Measurements from ENCODE around the gene PNMA6A. TPM values are rescaled to one million over a fixed set of nuclear protein-coding genes. Genes with fewer than 3 reads are reported as not detected.
"Not testable (repeated sequence)": the region's sequence is repeated elsewhere in the genome, so short reads cannot be mapped to it uniquely, and the experiment has no call there.

The PNMA6A gene
- total and polyA plus RNA-seq, 2 of the 4 experiments (the other 2 are of a cell fraction): 0.18 to 0.21 TPM

- H3K14ac ChIP-seq (replicated peaks; ENCODE audit: low read depth, low read length); H4K91ac ChIP-seq (ENCODE audit: insufficient read depth, low read depth, low read length); ATAC-seq (ENCODE audit: low read depth); H4K5ac ChIP-seq (ENCODE audit: low read depth, low read length); POLR2A ChIA-PET (ENCODE audit: unreplicated experiment); H2BK20ac ChIP-seq (ENCODE audit: low read depth, low read length); H3K4me3 ChIP-seq (ENCODE audit: insufficient read depth, low read depth, low read length); H2AFZ ChIP-seq (replicated peaks; ENCODE audit: low read length, poor library complexity); H3K9ac ChIP-seq (ENCODE audit: low read depth, low read length); H4K8ac ChIP-seq (ENCODE audit: low read depth in 2 of 2, low read length in 2 of 2); dilution Hi-C loops (cut with HindIII; ENCODE audit: low sequenced_read_pairs, unreplicated experiment); H3K56ac ChIP-seq (ENCODE audit: extremely low read depth, insufficient read depth, low read length); DNase-seq; H3K36me3 ChIP-seq (ENCODE audit: control insufficient read depth, insufficient read depth, low read length); H2BK5ac ChIP-seq (ENCODE audit: low read depth, low read length, poor library complexity, severe bottlenecking); H2BK15ac ChIP-seq (ENCODE audit: low read depth, low read length); BruUV-seq (replicated peaks); H4K20me1 ChIP-seq (ENCODE audit: insufficient read depth, low read length); H3K27me3 ChIP-seq (ENCODE audit: control insufficient read depth, insufficient read depth, low read length); H2AK9ac ChIP-seq (replicated peaks; ENCODE audit: low read depth, low read length, poor library complexity); H3K9me1 ChIP-seq (ENCODE audit: insufficient read depth, low read length); H3K4me1 ChIP-seq (ENCODE audit: control insufficient read depth, insufficient read depth, low read length); H3K23ac ChIP-seq (ENCODE audit: low read depth, low read length); H3K4ac ChIP-seq (ENCODE audit: low read depth, low read length); H3K79me1 ChIP-seq (ENCODE audit: low read depth in 1 of 2, low read length in 2 of 2); H2AK5ac ChIP-seq (ENCODE audit: low read depth, low read length); CTCF ChIA-PET; H3K27ac ChIP-seq (ENCODE audit: insufficient read depth, low read length); H3K18ac ChIP-seq (ENCODE audit: low read depth, low read length); intact Hi-C loops (cut with micrococcal nuclease); H3K9me3 ChIP-seq (ENCODE audit: control insufficient read depth, insufficient read depth, low read length); H3K4me2 ChIP-seq (ENCODE audit: low read depth, low read length); H2BK120ac ChIP-seq (ENCODE audit: low read depth, low read length): not testable (repeated sequence)
- in situ Hi-C loops (cut with MboI; ENCODE audit: low sequenced_read_pairs): loop anchor here (25.0 kb wide), 1 partner anchor 434 kb away; the partner anchor contains the start of gene HAUS7
- WGBS, 2 experiments (ENCODE audit: extremely low coverage in 2 of 2, insufficient read length in 1 of 2): no CpG with 5 or more reads among the region's 11 CpGs
These were observed 43.8 kb upstream of the PNMA6A start for GRCh38 chrX:153028487-153028886.
